ENCODE data around the gene LDLRAD4. TPM values are rescaled to one million over a fixed set of nuclear protein-coding genes. Genes with fewer than 3 reads are reported as not detected.
A peak's percentile ranks its signal among the peaks of the same experiment; 100 is the strongest.

Gene LDLRAD4
- polyA plus RNA-seq, 4 donors, result 2.7 to 17.6 (median 7.0) TPM

- H3K9me3 ChIP-seq (ENCODE audit: control insufficient read depth in 2 of 2, insufficient read depth in 1 of 2, low read depth in 1 of 2, low read length in 1 of 2), result no peaks in the 10 kb centered on the region
- H3K4me3 ChIP-seq (ENCODE audit: low read depth in 1 of 3, low read length in 3 of 3), result no peak overlapping the region
- no peaks in the 10 kb centered on the region for H3K36me3 ChIP-seq (ENCODE audit: control insufficient read depth in 3 of 3, insufficient read depth in 2 of 3, low read depth in 1 of 3, low read length in 3 of 3)
- H3K27ac ChIP-seq (ENCODE audit: low read depth in 1 of 3, low read length in 2 of 3), result no peak overlapping the region
- FAIRE-seq, result no peak
- H3K4me1 ChIP-seq (ENCODE audit: control insufficient read depth in 3 of 3, insufficient read depth in 2 of 3, low read depth in 1 of 3, low read length in 2 of 3), result no peaks in the 10 kb centered on the region
- peaks cover 0 to 8% (median 0%) of the 10 kb centered on the region in 3 donors for H3K27me3 ChIP-seq (ENCODE audit: control insufficient read depth in 3 of 3, insufficient read depth in 3 of 3, low read length in 3 of 3)
- no peak for DNase-seq
- 94 to 96% (median 95%) methylated on average over 15 to 17 of the region's 17 CpGs for WGBS, 3 donors
Measured at GRCh38 chr18:13442451-13442850, 223.9 kb downstream of the LDLRAD4 start.

GRCh38 chr18:13443552-13443951 lies 225.0 kb downstream of the LDLRAD4 start:
- Histone ChIP-seq H3K4me1 (ENCODE audit: control insufficient read depth in 3 of 3, insufficient read depth in 2 of 3, low read depth in 1 of 3, low read length in 2 of 3) (no peaks in the 10 kb centered on the region), H3K27ac (ENCODE audit: low read depth in 1 of 3, low read length in 2 of 3) (no peak overlapping the region), H3K4me3 (ENCODE audit: low read depth in 1 of 3, low read length in 3 of 3) (no peak overlapping the region), H3K27me3 (ENCODE audit: control insufficient read depth in 3 of 3, insufficient read depth in 3 of 3, low read length in 3 of 3) (peaks cover 0 to 8% (median 0%) of the 10 kb centered on the region in 3 donors), H3K9me3 (ENCODE audit: control insufficient read depth in 2 of 2, insufficient read depth in 1 of 2, low read depth in 1 of 2, low read length in 1 of 2) (no peaks in the 10 kb centered on the region), H3K36me3 (ENCODE audit: control insufficient read depth in 3 of 3, insufficient read depth in 2 of 3, low read depth in 1 of 3, low read length in 3 of 3) (no peaks in the 10 kb centered on the region)
- no peak for FAIRE-seq
- WGBS, 3 donors, result 66 to 88% (median 73%) methylated on average over 14 of the region's 14 CpGs
- no peak for DNase-seq

- peaks cover 0 to 8% (median 0%) of the 10 kb centered on the region in 3 donors for H3K27me3 ChIP-seq (ENCODE audit: control insufficient read depth in 3 of 3, insufficient read depth in 3 of 3, low read length in 3 of 3)
- no peak for FAIRE-seq
- no peak overlapping the region for H3K27ac ChIP-seq (ENCODE audit: low read depth in 1 of 3, low read length in 2 of 3)
- H3K36me3 ChIP-seq (ENCODE audit: control insufficient read depth in 3 of 3, insufficient read depth in 2 of 3, low read depth in 1 of 3, low read length in 3 of 3), result no peaks in the 10 kb centered on the region
- H3K9me3 ChIP-seq (ENCODE audit: control insufficient read depth in 2 of 2, insufficient read depth in 1 of 2, low read depth in 1 of 2, low read length in 1 of 2), result no peaks in the 10 kb centered on the region
- WGBS, 3 donors, result 70 to 83% (median 77%) methylated on average over 8 of the region's 8 CpGs
- no peak for DNase-seq
- no peak overlapping the region for H3K4me3 ChIP-seq (ENCODE audit: low read depth in 1 of 3, low read length in 3 of 3)
- no peaks in the 10 kb centered on the region for H3K4me1 ChIP-seq (ENCODE audit: control insufficient read depth in 3 of 3, insufficient read depth in 2 of 3, low read depth in 1 of 3, low read length in 2 of 3)
Measured at GRCh38 chr18:13444430-13445240, 226.1 kb downstream of the LDLRAD4 start.

GRCh38 chr18:13445241-13445897 lies 226.8 kb downstream of the LDLRAD4 start:
- no peaks in the 10 kb centered on the region for H3K36me3 ChIP-seq (ENCODE audit: control insufficient read depth in 3 of 3, insufficient read depth in 2 of 3, low read depth in 1 of 3, low read length in 3 of 3)
- no peaks in the 10 kb centered on the region for H3K9me3 ChIP-seq (ENCODE audit: control insufficient read depth in 2 of 2, insufficient read depth in 1 of 2, low read depth in 1 of 2, low read length in 1 of 2)
- H3K27ac ChIP-seq (ENCODE audit: low read depth in 1 of 3, low read length in 2 of 3), result no peak overlapping the region
- no peak for FAIRE-seq
- H3K4me3 ChIP-seq (ENCODE audit: low read depth in 1 of 3, low read length in 3 of 3), result no peak overlapping the region
- WGBS, 3 donors, result 71 to 79% (median 79%) methylated on average over 6 of the region's 6 CpGs
- DNase-seq, result no peak
- H3K4me1 ChIP-seq (ENCODE audit: control insufficient read depth in 3 of 3, insufficient read depth in 2 of 3, low read depth in 1 of 3, low read length in 2 of 3), result no peaks in the 10 kb centered on the region
- H3K27me3 ChIP-seq (ENCODE audit: control insufficient read depth in 3 of 3, insufficient read depth in 3 of 3, low read length in 3 of 3), result peaks cover 0 to 8% (median 0%) of the 10 kb centered on the region in 3 donors

GRCh38 chr18:13446024-13446423 lies 227.5 kb downstream of the LDLRAD4 start:
- H3K9me3 ChIP-seq (ENCODE audit: control insufficient read depth in 2 of 2, insufficient read depth in 1 of 2, low read depth in 1 of 2, low read length in 1 of 2), result no peaks in the 10 kb centered on the region
- no peaks in the 10 kb centered on the region for H3K4me1 ChIP-seq (ENCODE audit: control insufficient read depth in 3 of 3, insufficient read depth in 2 of 3, low read depth in 1 of 3, low read length in 2 of 3)
- H3K27ac ChIP-seq (ENCODE audit: low read depth in 1 of 3, low read length in 2 of 3), result no peak overlapping the region
- no peak overlapping the region for H3K4me3 ChIP-seq (ENCODE audit: low read depth in 1 of 3, low read length in 3 of 3)
- DNase-seq (no peak), FAIRE-seq (no peak)
- H3K27me3 ChIP-seq (ENCODE audit: control insufficient read depth in 3 of 3, insufficient read depth in 3 of 3, low read length in 3 of 3), result peaks cover 0 to 8% (median 0%) of the 10 kb centered on the region in 3 donors
- no peaks in the 10 kb centered on the region for H3K36me3 ChIP-seq (ENCODE audit: control insufficient read depth in 3 of 3, insufficient read depth in 2 of 3, low read depth in 1 of 3, low read length in 3 of 3)
- WGBS, 3 donors, result 87 to 93% (median 90%) methylated on average over 6 of the region's 6 CpGs

GRCh38 chr18:13446610-13447461 lies 228.3 kb downstream of the LDLRAD4 start:
- peaks cover 0 to 8% (median 0%) of the 10 kb centered on the region in 3 donors for H3K27me3 ChIP-seq (ENCODE audit: control insufficient read depth in 3 of 3, insufficient read depth in 3 of 3, low read length in 3 of 3)
- no peak for FAIRE-seq
- H3K27ac ChIP-seq (ENCODE audit: low read depth in 1 of 3, low read length in 2 of 3), result no peak overlapping the region
- no peak for DNase-seq
- H3K4me1 ChIP-seq (ENCODE audit: control insufficient read depth in 3 of 3, insufficient read depth in 2 of 3, low read depth in 1 of 3, low read length in 2 of 3), result no peaks in the 10 kb centered on the region
- no peaks in the 10 kb centered on the region for H3K9me3 ChIP-seq (ENCODE audit: control insufficient read depth in 2 of 2, insufficient read depth in 1 of 2, low read depth in 1 of 2, low read length in 1 of 2)
- no peaks in the 10 kb centered on the region for H3K36me3 ChIP-seq (ENCODE audit: control insufficient read depth in 3 of 3, insufficient read depth in 2 of 3, low read depth in 1 of 3, low read length in 3 of 3)
- 65 to 78% (median 74%) methylated on average over 22 of the region's 22 CpGs for WGBS, 3 donors
- H3K4me3 ChIP-seq (ENCODE audit: low read depth in 1 of 3, low read length in 3 of 3), result no peak overlapping the region

- H3K4me3 ChIP-seq (ENCODE audit: low read depth in 1 of 3, low read length in 3 of 3), result no peak overlapping the region
- H3K27me3 ChIP-seq (ENCODE audit: control insufficient read depth in 3 of 3, insufficient read depth in 3 of 3, low read length in 3 of 3), result peaks cover 0 to 10% (median 0%) of the 10 kb centered on the region in 3 donors
- WGBS, 3 donors, result 68 to 92% (median 81%) methylated on average over 22 of the region's 22 CpGs
- H3K36me3 ChIP-seq (ENCODE audit: control insufficient read depth in 3 of 3, insufficient read depth in 2 of 3, low read depth in 1 of 3, low read length in 3 of 3), result no peaks in the 10 kb centered on the region
- no peaks in the 10 kb centered on the region for H3K9me3 ChIP-seq (ENCODE audit: control insufficient read depth in 2 of 2, insufficient read depth in 1 of 2, low read depth in 1 of 2, low read length in 1 of 2)
- FAIRE-seq, result no peak
- DNase-seq, result peak in 1 of 2 donors; percentile 22
- no peak overlapping the region for H3K27ac ChIP-seq (ENCODE audit: low read depth in 1 of 3, low read length in 2 of 3)
- H3K4me1 ChIP-seq (ENCODE audit: control insufficient read depth in 3 of 3, insufficient read depth in 2 of 3, low read depth in 1 of 3, low read length in 2 of 3), result no peaks in the 10 kb centered on the region
Measured at GRCh38 chr18:13447621-13448334, 229.2 kb downstream of the LDLRAD4 start.

Data from small intestine (tissue), 7 donors.